GM18873 (cell line): ENCODE data around the gene ESR1.

Source experiments
- ATAC-seq: cut with Tn5 transposase; IDR thresholded peaks from one replicate; pipeline ENCODE4 v1.9.1; 2021; ENCODE audit warnings: mild to moderate bottlenecking, moderate library complexity, moderate number of reproducible peaks; ENCODE audit not compliant: unreplicated experiment, low FRiP score

The ESR1 gene

DNA sequence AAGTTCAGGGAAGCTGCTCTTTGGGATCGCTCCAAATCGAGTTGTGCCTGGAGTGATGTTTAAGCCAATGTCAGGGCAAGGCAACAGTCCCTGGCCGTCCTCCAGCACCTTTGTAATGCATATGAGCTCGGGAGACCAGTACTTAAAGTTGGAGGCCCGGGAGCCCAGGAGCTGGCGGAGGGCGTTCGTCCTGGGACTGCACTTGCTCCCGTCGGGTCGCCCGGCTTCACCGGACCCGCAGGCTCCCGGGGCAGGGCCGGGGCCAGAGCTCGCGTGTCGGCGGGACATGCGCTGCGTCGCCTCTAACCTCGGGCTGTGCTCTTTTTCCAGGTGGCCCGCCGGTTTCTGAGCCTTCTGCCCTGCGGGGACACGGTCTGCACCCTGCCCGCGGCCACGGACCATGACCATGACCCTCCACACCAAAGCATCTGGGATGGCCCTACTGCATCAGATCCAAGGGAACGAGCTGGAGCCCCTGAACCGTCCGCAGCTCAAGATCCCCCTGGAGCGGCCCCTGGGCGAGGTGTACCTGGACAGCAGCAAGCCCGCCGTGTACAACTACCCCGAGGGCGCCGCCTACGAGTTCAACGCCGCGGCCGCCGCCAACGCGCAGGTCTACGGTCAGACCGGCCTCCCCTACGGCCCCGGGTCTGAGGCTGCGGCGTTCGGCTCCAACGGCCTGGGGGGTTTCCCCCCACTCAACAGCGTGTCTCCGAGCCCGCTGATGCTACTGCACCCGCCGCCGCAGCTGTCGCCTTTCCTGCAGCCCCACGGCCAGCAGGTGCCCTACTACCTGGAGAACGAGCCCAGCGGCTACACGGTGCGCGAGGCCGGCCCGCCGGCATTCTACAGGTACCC, at the start of gene ESR1:
Gene ESR1 (plus strand): TSS at position 170 of the 858 bp plus-strand sequence. CDS start 231 bp downstream, at position 401.
- no peak for ATAC-seq

GRCh38 chr6:151760486-151760885, 47.0 kb upstream of the ESR1 start:
- no peak for ATAC-seq

GRCh38 chr6:151761851-151762250, 45.6 kb upstream of the ESR1 start:
- ATAC-seq = no peak

- ATAC-seq = no peak
Observed at GRCh38 chr6:151762817-151763216, 44.7 kb upstream of the ESR1 start.

DNA sequence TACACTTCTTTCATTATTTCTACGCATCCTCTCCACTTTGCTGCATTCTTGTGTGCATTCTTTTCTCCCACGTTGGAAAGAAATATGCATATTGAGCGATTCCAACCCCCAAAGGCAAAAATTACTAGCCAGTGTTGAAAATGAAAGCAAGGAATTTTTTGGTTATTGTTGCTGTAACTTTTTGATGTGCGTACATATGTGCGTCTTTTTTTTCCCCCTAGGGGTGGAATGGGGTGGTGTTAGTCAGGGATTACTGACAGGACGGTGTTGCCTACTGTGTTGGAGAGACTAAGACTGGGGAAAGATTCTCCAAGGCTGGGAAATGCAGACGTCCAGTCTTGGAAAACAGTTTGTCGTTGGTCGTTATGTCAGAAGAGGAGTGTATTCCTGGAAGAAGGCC, 44.2 kb upstream of the ESR1 start:
- no peak for ATAC-seq

- ATAC-seq = peak; percentile 74
Observed at GRCh38 chr6:151763938-151764680, 43.4 kb upstream of the ESR1 start.

DNA sequence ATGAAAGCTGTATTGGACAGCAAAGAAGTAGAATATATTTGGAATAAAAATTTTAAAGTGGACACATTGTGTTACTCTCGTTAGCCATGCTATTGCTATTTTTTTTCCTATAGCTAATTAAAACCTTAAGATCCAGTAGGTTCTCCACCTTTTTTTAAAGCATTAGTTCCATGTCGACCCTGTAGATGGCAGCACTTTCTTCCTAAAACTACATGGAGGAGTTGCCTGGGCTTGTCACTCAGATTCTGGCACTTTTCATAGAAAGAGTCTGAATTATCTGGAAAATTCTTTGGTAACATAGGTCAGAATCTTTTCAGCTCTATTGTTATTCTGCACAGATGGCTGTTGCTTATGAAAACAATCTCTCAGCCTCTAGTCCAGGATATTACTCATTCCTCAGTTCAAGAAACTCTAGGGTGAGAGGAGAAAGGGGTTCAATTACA, 42.0 kb upstream of the ESR1 start:
- no peak for ATAC-seq

GRCh38 chr6:151772446-151772845, 35.0 kb upstream of the ESR1 start:
- no peak for ATAC-seq

- ATAC-seq = no peak
Observed at GRCh38 chr6:151773382-151773781, 34.1 kb upstream of the ESR1 start.

DNA sequence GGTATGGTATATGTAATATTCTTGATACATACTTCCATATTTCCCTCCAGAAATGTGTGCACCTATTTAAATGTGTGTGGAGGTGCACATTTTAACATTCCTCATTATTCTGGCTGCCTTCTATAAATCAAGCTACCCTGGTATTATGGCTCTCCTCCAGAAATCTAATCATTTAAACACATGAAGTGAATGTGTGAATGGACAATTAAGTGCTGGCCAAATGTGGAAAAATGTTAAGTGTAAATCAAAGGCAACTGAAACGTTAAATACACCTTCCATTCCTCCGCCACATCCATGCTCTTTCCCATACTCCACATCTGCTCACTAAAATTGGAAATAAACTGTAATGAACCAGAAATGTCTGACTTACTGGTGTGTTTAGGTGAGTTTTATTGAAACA, 24.9 kb upstream of the ESR1 start:
- ATAC-seq = no peak

DNA sequence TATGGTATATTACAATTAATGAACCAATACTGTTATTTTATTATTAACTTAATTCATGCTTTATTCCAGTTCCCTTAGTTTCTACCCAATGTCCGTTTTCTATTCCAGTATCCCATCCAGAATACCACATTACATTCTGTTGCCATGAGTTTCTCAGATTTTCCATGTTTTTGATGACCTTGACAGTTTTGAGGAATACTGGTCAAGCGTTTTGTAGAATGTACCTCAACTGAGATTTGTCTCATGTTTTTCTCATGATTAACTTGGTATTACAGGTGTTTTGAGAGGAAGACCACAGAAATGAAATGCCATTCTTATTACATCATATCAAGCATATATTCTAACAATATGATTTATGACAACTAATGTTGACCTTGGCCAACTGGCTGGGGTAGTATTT, 23.8 kb upstream of the ESR1 start:
- ATAC-seq = no peak

DNA sequence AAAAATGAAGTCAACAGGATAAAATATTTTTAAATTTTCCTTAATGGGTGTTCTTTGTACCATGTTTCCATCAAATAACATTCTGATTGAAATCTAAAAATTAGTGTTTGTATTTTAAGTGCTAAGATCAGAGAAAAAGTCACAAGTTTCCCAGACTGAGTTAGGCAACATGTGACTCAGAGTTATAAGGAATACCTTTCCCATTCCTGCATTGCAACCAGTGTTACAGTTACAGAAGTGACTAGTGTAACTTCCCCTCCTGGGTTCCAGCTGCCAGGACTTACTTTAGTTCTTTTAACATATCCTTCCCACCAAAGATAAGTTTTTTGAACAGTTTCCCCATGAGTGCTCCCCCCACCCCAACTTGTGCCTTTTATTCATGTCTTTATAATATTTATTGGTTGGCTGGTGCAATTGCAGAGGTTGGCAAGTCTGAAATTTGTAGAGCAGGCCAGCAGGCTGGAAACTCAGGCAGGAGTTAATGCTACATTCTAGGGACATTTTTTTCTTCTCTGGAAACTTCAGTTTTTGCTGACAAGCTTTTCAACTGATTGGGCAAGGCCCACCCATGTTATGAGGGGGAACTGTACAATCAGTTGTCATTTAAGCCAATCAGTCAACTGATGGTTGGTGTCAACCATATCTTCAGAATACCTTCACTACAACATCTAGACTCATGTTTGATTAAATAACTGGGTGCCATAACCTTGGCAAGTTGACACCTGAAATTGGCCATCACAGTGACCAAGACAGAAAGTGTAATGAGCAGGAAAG, 22.9 kb upstream of the ESR1 start:
- ATAC-seq = no peak

DNA sequence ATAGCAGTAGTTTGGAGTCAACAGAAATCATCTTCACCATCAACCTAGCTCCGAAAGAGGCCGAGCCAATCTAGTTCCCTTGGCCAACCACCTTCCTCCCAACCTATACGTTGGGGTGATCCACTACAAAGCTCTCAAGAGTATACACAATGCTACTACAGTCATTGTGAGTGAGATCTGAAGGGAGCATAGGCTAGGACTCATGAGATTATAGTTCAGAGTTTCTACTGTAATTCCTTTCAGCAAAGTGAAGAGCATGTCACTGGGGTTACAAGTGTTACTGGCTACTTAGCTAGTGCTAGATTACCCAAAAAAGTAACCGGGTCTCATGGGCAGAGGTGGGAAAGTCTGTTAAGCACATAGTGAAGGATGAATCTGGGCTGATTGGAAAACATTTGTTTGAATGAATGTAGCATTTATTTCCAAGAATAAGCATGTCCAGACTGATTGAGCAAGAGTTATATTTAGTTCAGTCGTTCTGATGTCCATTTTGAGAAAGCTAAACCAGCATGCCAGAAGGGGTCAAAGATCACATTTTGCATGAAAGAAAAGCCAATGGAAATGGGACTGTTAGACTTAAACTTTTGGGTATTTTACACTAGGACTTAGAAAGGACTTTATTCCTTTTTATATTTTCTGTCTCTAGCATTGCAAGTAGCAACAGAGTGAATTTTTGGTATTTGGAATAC, 10.5 kb upstream of the ESR1 start:
- ATAC-seq = no peak

DNA sequence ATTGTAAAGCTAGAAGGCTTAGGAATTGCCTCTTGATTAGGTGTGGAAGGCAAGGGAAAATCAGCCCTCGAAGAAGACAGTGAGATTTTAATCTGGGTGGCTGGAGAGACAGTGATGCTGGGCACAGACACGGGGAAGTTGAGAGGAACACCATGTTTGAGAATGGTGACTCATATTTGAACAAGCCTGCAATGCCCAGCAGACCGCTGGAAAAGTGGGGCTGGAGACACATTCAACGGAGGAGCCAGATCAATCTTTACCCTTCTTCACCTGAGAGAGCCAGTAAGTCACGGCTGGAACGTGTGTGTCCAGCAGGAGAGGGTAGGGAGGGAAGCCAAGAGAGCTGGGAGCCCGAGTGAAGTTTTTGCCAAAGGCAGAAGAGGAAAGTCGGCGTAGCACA, 3.7 kb upstream of the ESR1 start:
- ATAC-seq = no peak

DNA sequence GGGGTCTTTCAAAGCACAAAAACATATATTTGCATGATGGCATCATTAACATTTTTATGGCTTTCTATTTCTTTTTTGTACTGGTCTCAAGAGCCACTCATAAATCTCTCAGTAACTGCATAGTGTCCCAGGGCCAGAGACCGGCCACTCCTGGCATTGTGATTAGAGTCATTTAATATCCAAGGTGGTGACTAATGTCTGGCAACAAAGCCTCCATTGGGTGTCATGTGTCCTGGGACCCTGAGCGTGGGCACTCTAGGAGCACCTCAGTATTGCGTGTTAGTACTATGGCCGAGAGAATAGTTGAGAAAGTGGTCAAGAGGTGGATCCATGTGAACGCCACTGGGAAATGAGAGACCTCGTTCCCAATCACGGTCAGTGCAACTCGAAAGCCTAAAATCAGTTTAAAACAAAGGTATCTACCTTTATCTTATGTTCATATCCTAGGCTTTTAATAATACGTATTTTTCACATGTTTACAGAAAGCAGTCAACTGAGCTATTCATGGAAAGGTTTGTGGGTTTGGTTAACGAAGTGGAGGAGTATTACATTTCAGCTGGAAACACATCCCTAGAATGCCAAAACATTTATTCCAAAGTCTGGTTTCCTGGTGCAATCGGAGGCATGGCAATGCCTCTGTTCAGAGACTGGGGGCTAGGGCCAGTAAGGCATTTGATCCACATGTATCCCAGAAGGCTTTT, 2.7 kb upstream of the ESR1 start:
- ATAC-seq = no peak

GRCh38 chr6:151805286-151805840, 2.1 kb upstream of the ESR1 start:
- no peak for ATAC-seq

- no peak for ATAC-seq
Observed at GRCh38 chr6:151806757-151807512, 547 bp upstream of the ESR1 start.

GRCh38 chr6:151808371-151809241, 1.1 kb downstream of the ESR1 start:
- ATAC-seq = no peak
